Measurements from ENCODE around the gene ABR. TPM values are rescaled to one million over a fixed set of nuclear protein-coding genes. Genes with fewer than 3 reads are reported as not detected.

Gene ABR
- total RNA-seq, 1 donor, result 156 TPM

- Histone ChIP-seq H3K27ac (ENCODE audit: low read depth, low read length) (no peak overlapping the region), H3K36me3 (ENCODE audit: insufficient read depth, low read length) (no peaks in the 10 kb centered on the region), H4K20me1 (ENCODE audit: insufficient read depth, low read length) (peaks cover 22% of the 10 kb centered on the region), H3K27me3 (ENCODE audit: insufficient read depth, low read length) (peaks cover 6% of the 10 kb centered on the region), H3K4me3 (ENCODE audit: insufficient read depth, low read length) (peak overlapping the region; percentile 83), H3K4me2 (ENCODE audit: insufficient read depth, low read length) (peak overlapping the region; percentile 81), H2AFZ (ENCODE audit: low read length) (no peak overlapping the region), H3K9me3 (ENCODE audit: low read depth, low read length) (no peaks in the 10 kb centered on the region), H3K4me1 (ENCODE audit: insufficient read depth, low read length) (peaks cover 13% of the 10 kb centered on the region), H3K79me2 (ENCODE audit: insufficient read depth, low read length) (peaks cover 3% of the 10 kb centered on the region)
- peak; percentile 95 for DNase-seq (ENCODE audit: insufficient read length, low spot score, missing footprints)
- no peak for TF ChIP-seq CTCF (IDR thresholded peaks at IDR 0.05; ENCODE audit: extremely low read depth, low read depth, low read length)
Measured at GRCh38 chr17:1179112-1179817, 516 bp downstream of the ABR start.

GRCh38 chr17:1177016-1177700 lies 2.6 kb downstream of the ABR start:
- TF ChIP-seq CTCF (IDR thresholded peaks at IDR 0.05; ENCODE audit: extremely low read depth, low read depth, low read length), result no peak
- Histone ChIP-seq H3K4me3 (ENCODE audit: insufficient read depth, low read length) (no peak overlapping the region), H3K4me1 (ENCODE audit: insufficient read depth, low read length) (peaks cover 13% of the 10 kb centered on the region), H3K36me3 (ENCODE audit: insufficient read depth, low read length) (no peaks in the 10 kb centered on the region), H3K27ac (ENCODE audit: low read depth, low read length) (no peak overlapping the region), H3K4me2 (ENCODE audit: insufficient read depth, low read length) (peak overlapping the region; percentile 23), H3K27me3 (ENCODE audit: insufficient read depth, low read length) (peaks cover 6% of the 10 kb centered on the region), H2AFZ (ENCODE audit: low read length) (no peak overlapping the region), H3K9me3 (ENCODE audit: low read depth, low read length) (no peaks in the 10 kb centered on the region), H3K79me2 (ENCODE audit: insufficient read depth, low read length) (peaks cover 4% of the 10 kb centered on the region), H4K20me1 (ENCODE audit: insufficient read depth, low read length) (peaks cover 26% of the 10 kb centered on the region)
- peak; percentile 91 for DNase-seq (ENCODE audit: insufficient read length, low spot score, missing footprints)

- DNase-seq (ENCODE audit: insufficient read length, low spot score, missing footprints), result no peak
- peaks cover 45% of the 10 kb centered on the region for H4K20me1 ChIP-seq (ENCODE audit: insufficient read depth, low read length)
Measured at GRCh38 chr17:1174263-1174880, 5.4 kb downstream of the ABR start.

More at GRCh38 chr17:1174263-1174880, 5.4 kb downstream of the ABR start:
- Histone ChIP-seq H3K4me3 (ENCODE audit: insufficient read depth, low read length) (no peak overlapping the region), H3K27ac (ENCODE audit: low read depth, low read length) (no peak overlapping the region), H3K27me3 (ENCODE audit: insufficient read depth, low read length) (no peaks in the 10 kb centered on the region), H3K79me2 (ENCODE audit: insufficient read depth, low read length) (peaks cover 17% of the 10 kb centered on the region), H3K36me3 (ENCODE audit: insufficient read depth, low read length) (no peaks in the 10 kb centered on the region), H3K9me3 (ENCODE audit: low read depth, low read length) (no peaks in the 10 kb centered on the region), H2AFZ (ENCODE audit: low read length) (no peak overlapping the region), H3K4me2 (ENCODE audit: insufficient read depth, low read length) (no peak overlapping the region), H3K4me1 (ENCODE audit: insufficient read depth, low read length) (peaks cover 13% of the 10 kb centered on the region)
- TF ChIP-seq CTCF (IDR thresholded peaks at IDR 0.05; ENCODE audit: extremely low read depth, low read depth, low read length), result no peak
